HEK293 (cell line): ENCODE measurements around the gene NYNRIN.

Experiments used
- CTCF ChIA-PET: fragments of 350-600 bp; formaldehyde crosslinking; extraction: SDS; loops from one replicate; lab custom pipeline; 2021; ENCODE audit warnings: antibody characterized with exemption; lab: Yijun Ruan, JAX
- POLR2A ChIA-PET: fragments of 300-600 bp; formaldehyde crosslinking; extraction: SDS; loops from one replicate; lab custom pipeline; 2020; ENCODE audit warnings: antibody characterized with exemption, inconsistent platforms; lab: Yijun Ruan, JAX
- H3K27ac ChIP-seq: fragments of 200-500 bp; sonication (Bioruptor generic); 2 replicates; pipeline ENCODE4 v1.5.1; 2014; ENCODE audit warnings: low read depth, low read length, control low read depth, inconsistent platforms; ENCODE audit errors: extremely low read depth
- H3K36me3 ChIP-seq, 2 experiments: fragments of 200-500 bp in 1 of 2; sonication (Bioruptor generic) in 1 of 2; 1 replicate in 1 of 2; 2 replicates in 1 of 2; pipeline ENCODE4 v1.5.1; 2014 to 2017; ENCODE audit warnings: inconsistent platforms in 2 of 2, low read length in 2 of 2; ENCODE audit not compliant: control insufficient read depth in 2 of 2, insufficient read depth in 1 of 2
- H3K4me1 ChIP-seq: fragments of 200-500 bp; sonication (Bioruptor generic); 2 replicates; pipeline ENCODE4 v1.5.1; 2014; ENCODE audit warnings: mild to moderate bottlenecking, low read length, inconsistent platforms; ENCODE audit not compliant: control insufficient read depth, insufficient read depth
- H3K4me3 ChIP-seq: 2 replicates; pipeline ENCODE4 v1.5.1; 2011; ENCODE audit warnings: low read depth, mild to moderate bottlenecking, control low read depth, low read length, moderate library complexity
- H3K9me3 ChIP-seq: fragments of 200-500 bp; sonication (Bioruptor generic); 2 replicates; pipeline ENCODE4 v1.5.1; 2014; ENCODE audit warnings: low read depth, low read length, inconsistent platforms; ENCODE audit not compliant: control insufficient read depth, insufficient read depth
- EGR2 ChIP-seq: fragments of 450-650 bp; formaldehyde crosslinking; IDR thresholded peaks from 2 replicates; pipeline ENCODE4 v1.5.1; 2016; ENCODE audit warnings: low read depth, missing biosample characterization, missing genetic modification characterization
- GFI1B ChIP-seq: fragments of 450-650 bp; formaldehyde crosslinking; IDR thresholded peaks from 2 replicates; pipeline ENCODE4 v1.5.1; 2016; ENCODE audit warnings: missing biosample characterization, missing genetic modification characterization
- KLF1 ChIP-seq: fragments of 450-650 bp; formaldehyde crosslinking; IDR thresholded peaks from 2 replicates; pipeline ENCODE4 v1.5.1; 2016; ENCODE audit warnings: missing biosample characterization, missing genetic modification characterization
- OSR2 ChIP-seq: fragments of 450-650 bp; formaldehyde crosslinking; IDR thresholded peaks from 2 replicates; pipeline ENCODE4 v1.5.1; 2016; ENCODE audit warnings: missing biosample characterization, missing genetic modification characterization
- PRDM4 ChIP-seq: fragments of 450-650 bp; formaldehyde crosslinking; IDR thresholded peaks from 2 replicates; pipeline ENCODE4 v1.5.1; 2017; ENCODE audit warnings: missing biosample characterization, missing genetic modification characterization
- RBAK ChIP-seq: fragments of 450-650 bp; formaldehyde crosslinking; IDR thresholded peaks from 2 replicates; pipeline ENCODE4 v1.5.1; 2016; ENCODE audit warnings: missing biosample characterization, missing genetic modification characterization
- SCRT2 ChIP-seq: fragments of 450-650 bp; formaldehyde crosslinking; IDR thresholded peaks from 2 replicates; pipeline ENCODE4 v1.5.1; 2016; ENCODE audit warnings: missing biosample characterization, missing genetic modification characterization
- SP3 ChIP-seq: fragments of 450-650 bp; formaldehyde crosslinking; IDR thresholded peaks from 2 replicates; pipeline ENCODE4 v1.5.1; 2016; ENCODE audit warnings: missing biosample characterization, missing genetic modification characterization
- ZBTB8A ChIP-seq: fragments of 450-650 bp; formaldehyde crosslinking; IDR thresholded peaks from 2 replicates; pipeline ENCODE4 v1.5.1; 2016; ENCODE audit warnings: missing biosample characterization, missing genetic modification characterization
- ZFHX2 ChIP-seq: fragments of 450-650 bp; formaldehyde crosslinking; conservative IDR thresholded peaks from 2 replicates; pipeline ENCODE4 v1.5.1; 2016; ENCODE audit warnings: missing biosample characterization, missing genetic modification characterization
- ZNF112 ChIP-seq: fragments of 450-650 bp; formaldehyde crosslinking; IDR thresholded peaks from 2 replicates; pipeline ENCODE4 v1.5.0; 2017; ENCODE audit warnings: missing biosample characterization, missing genetic modification characterization
- ZNF398 ChIP-seq: fragments of 450-650 bp; formaldehyde crosslinking; IDR thresholded peaks from 2 replicates; pipeline ENCODE4 v1.5.1; 2017; ENCODE audit warnings: missing biosample characterization, missing genetic modification characterization
- ZNF561 ChIP-seq: fragments of 450-650 bp; IDR thresholded peaks from 2 replicates; pipeline ENCODE4 v1.5.1; 2018; ENCODE audit warnings: missing biosample characterization, missing genetic modification characterization, borderline replicate concordance
- TF ChIP-seq, protein P1 (sequence below): fragments of 450-650 bp; formaldehyde crosslinking; IDR thresholded peaks from 2 replicates; pipeline ENCODE4 v1.5.1; 2017; ENCODE audit warnings: missing biosample characterization, missing genetic modification characterization
- TF ChIP-seq, protein P2 (sequence below): fragments of 450-650 bp; formaldehyde crosslinking; IDR thresholded peaks from 2 replicates; pipeline ENCODE4 v1.5.1; 2016; ENCODE audit warnings: missing biosample characterization, missing genetic modification characterization
- TF ChIP-seq, protein P3 (sequence below): fragments of 450-650 bp; formaldehyde crosslinking; IDR thresholded peaks from 2 replicates; pipeline ENCODE4 v1.5.1; 2016; ENCODE audit warnings: missing biosample characterization, missing genetic modification characterization

NYNRIN gene

DNA sequence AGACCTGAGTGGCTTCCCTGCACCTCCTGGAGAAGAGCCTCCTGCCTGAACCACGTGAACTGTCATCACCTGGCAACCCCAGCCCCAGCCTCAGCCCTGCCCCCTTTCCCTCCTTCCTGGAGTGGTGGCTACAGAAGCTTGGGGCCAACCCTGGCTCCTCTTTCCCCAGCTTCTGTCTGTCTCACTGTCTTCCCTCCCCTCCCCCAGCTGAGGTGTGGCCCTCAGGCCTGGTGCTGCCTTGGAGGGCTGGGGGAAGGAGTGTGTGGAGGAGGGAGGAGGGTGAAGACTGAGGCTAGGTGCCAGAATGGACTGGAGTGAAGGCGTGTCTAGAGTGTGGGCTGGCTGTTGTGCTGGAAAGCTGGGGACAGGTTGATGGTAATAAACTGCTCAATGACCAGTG is 21.1 kb upstream of the NYNRIN start:
- POLR2A ChIA-PET = interaction anchor here (0.7 to 1.2 kb wide), 6 partner anchors 11 to 267 kb away, joined by 3 to 4 read pairs (median 3); partner anchors contain the start of genes CBLN3, KHNYN and NYNRIN

DNA sequence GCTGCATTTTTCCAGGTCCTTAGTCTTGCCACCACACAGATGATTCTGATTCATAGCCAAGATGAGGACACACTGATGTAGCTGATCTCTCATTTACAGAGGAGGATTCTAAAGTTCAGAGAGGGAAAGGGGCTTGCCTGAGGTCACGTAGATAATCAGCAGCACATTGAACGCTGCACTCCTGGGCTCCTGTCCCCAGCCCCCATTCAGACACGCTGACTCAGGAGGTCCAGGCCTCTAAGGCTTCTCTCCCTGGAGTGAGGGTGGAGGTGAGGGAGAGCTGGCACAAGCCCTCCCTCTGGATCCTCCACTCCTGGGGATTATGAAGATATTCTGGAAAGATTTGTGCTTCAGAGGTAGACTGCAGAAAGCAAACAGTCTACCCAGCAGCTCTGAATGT is 20.5 kb upstream of the NYNRIN start:
- CTCF ChIA-PET = interaction anchor here (0.8 to 3.0 kb wide), 5 partner anchors 12 to 270 kb away, joined by 3 to 21 read pairs (median 4); partner anchors contain the start of genes CBLN3 and KHNYN

More for the DNA sequence above, 21.1 kb upstream of the NYNRIN start:
- no peak overlapping the region for H3K27ac ChIP-seq
- TF ChIP-seq ZNF112 (tag by site-specific recombination) = no peak
- TF ChIP-seq ZBTB8A (tag by site-specific recombination) = no peak
- TF ChIP-seq ZFHX2 (tag by site-specific recombination) = peak; percentile 75
- TF ChIP-seq, protein P1, sequence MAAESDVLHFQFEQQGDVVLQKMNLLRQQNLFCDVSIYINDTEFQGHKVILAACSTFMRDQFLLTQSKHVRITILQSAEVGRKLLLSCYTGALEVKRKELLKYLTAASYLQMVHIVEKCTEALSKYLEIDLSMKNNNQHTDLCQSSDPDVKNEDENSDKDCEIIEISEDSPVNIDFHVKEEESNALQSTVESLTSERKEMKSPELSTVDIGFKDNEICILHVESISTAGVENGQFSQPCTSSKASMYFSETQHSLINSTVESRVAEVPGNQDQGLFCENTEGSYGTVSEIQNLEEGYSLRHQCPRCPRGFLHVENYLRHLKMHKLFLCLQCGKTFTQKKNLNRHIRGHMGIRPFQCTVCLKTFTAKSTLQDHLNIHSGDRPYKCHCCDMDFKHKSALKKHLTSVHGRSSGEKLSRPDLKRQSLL = no peak
- peak; percentile 77 for TF ChIP-seq KLF1 (tag by site-specific recombination)
- TF ChIP-seq OSR2 (tag by site-specific recombination) = peak; percentile 77
- TF ChIP-seq, protein P2, sequence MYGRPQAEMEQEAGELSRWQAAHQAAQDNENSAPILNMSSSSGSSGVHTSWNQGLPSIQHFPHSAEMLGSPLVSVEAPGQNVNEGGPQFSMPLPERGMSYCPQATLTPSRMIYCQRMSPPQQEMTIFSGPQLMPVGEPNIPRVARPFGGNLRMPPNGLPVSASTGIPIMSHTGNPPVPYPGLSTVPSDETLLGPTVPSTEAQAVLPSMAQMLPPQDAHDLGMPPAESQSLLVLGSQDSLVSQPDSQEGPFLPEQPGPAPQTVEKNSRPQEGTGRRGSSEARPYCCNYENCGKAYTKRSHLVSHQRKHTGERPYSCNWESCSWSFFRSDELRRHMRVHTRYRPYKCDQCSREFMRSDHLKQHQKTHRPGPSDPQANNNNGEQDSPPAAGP (tag by site-specific recombination) = peak; percentile 93
- peak; percentile 47; the same call in 1 of the 2 replicates for TF ChIP-seq SP3 (tag by site-specific recombination)
- TF ChIP-seq ZNF398 (tag by site-specific recombination) = peak; percentile 83
- peak; percentile 91 for TF ChIP-seq EGR2 (tag by site-specific recombination)
- TF ChIP-seq, all 188 proteins: peak for 7
- peaks cover 0 to 48% of the 10 kb centered on the region in 2 experiments; a peak in 1 of 3 replicates for H3K36me3 ChIP-seq
- peaks cover 12% of the 10 kb centered on the region for H3K4me1 ChIP-seq
- no peak overlapping the region for H3K4me3 ChIP-seq
- H3K9me3 ChIP-seq = no peaks in the 10 kb centered on the region
- CTCF ChIA-PET = interaction anchor here (0.9 to 1.7 kb wide), 4 partner anchors 12 to 269 kb away, joined by 3 to 7 read pairs (median 4); no protein-coding TSS in a partner anchor

More for the DNA sequence above, 20.5 kb upstream of the NYNRIN start:
- POLR2A ChIA-PET = interaction anchor here (0.7 to 1.6 kb wide), 5 partner anchors 14 to 58 kb away, joined by 3 to 4 read pairs (median 3); partner anchors contain the start of genes CBLN3, KHNYN and NYNRIN
- Histone ChIP-seq H3K27ac (no peak overlapping the region), H3K36me3 (peaks cover 0 to 41% of the 10 kb centered on the region in 2 experiments; a peak in 1 of 3 replicates), H3K4me3 (no peak overlapping the region), H3K9me3 (no peaks in the 10 kb centered on the region), H3K4me1 (peaks cover 8% of the 10 kb centered on the region)
- no peak for TF ChIP-seq RBAK
- no peak for TF ChIP-seq PRDM4
- no peak for TF ChIP-seq GFI1B (tag by site-specific recombination)
- TF ChIP-seq SCRT2 (tag by site-specific recombination) = no peak
- no peak for TF ChIP-seq ZNF561 (tag by site-specific recombination)
- TF ChIP-seq, protein P3, sequence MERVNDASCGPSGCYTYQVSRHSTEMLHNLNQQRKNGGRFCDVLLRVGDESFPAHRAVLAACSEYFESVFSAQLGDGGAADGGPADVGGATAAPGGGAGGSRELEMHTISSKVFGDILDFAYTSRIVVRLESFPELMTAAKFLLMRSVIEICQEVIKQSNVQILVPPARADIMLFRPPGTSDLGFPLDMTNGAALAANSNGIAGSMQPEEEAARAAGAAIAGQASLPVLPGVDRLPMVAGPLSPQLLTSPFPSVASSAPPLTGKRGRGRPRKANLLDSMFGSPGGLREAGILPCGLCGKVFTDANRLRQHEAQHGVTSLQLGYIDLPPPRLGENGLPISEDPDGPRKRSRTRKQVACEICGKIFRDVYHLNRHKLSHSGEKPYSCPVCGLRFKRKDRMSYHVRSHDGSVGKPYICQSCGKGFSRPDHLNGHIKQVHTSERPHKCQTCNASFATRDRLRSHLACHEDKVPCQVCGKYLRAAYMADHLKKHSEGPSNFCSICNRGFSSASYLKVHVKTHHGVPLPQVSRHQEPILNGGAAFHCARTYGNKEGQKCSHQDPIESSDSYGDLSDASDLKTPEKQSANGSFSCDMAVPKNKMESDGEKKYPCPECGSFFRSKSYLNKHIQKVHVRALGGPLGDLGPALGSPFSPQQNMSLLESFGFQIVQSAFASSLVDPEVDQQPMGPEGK (tag by site-specific recombination) = no peak
